Measurements from ENCODE around the gene STKLD1. TPM values are rescaled to one million over a fixed set of nuclear protein-coding genes. Genes with fewer than 3 reads are reported as not detected.

Gene STKLD1
- total and polyA plus RNA-seq, 9 of the 15 experiments (the other 6 are each of a cell fraction or from before 2014, with no cell fraction given): 0.10 to 0.65 (median 0.33) TPM; not detected in 2

GRCh38 chr9:133347985-133348717 is 28.0 kb upstream of the STKLD1 start, which contains the start of the genes MED22 and RPL7A (continued):
- no peak for TF ChIP-seq NONO (IDR thresholded peaks at IDR 0.05; ENCODE audit: low read depth in 2 of 2, low read length in 1 of 2)
- TF ChIP-seq ZNF512 (tag; IDR thresholded peaks at IDR 0.05): no peak
- no peak for TF ChIP-seq ZNF79 (CRISPR knock-in tag; IDR thresholded peaks at IDR 0.05; ENCODE audit: low read depth)
- no peak for TF ChIP-seq ARID3A (IDR thresholded peaks at IDR 0.05; ENCODE audit: borderline replicate concordance, low read depth, low read length)
- no peak for TF ChIP-seq BRF2 (IDR thresholded peaks at IDR 0.05; ENCODE audit: borderline replicate concordance, insufficient read depth, insufficient read length)
- no peak for TF ChIP-seq MLX (CRISPR knock-in tag; conservative IDR thresholded peaks at IDR 0.05)
- no peak for TF ChIP-seq XRCC3 (IDR thresholded peaks at IDR 0.05)
- peak; percentile 97 for TF ChIP-seq RBM39 (optimal IDR thresholded peaks at IDR 0.05; ENCODE audit: low read depth, low read length)
- no peak for TF ChIP-seq ZNF277 (CRISPR knock-in tag; IDR thresholded peaks at IDR 0.05; ENCODE audit: borderline replicate concordance)
- TF ChIP-seq ZNF121 (CRISPR knock-in tag; conservative IDR thresholded peaks at IDR 0.05): no peak
- no peak for TF ChIP-seq SETDB1 (IDR thresholded peaks at IDR 0.05; ENCODE audit: low read length)
- TF ChIP-seq TSHZ1 (CRISPR knock-in tag; IDR thresholded peaks at IDR 0.05): no peak
- TF ChIP-seq CREB3 (tag; conservative IDR thresholded peaks at IDR 0.05; ENCODE audit: low read depth): no peak
- 0 out of 2 replicates have a peak, but pooled peaks have one; percentile 15 for TF ChIP-seq ZNF239 (CRISPR knock-in tag; IDR thresholded peaks at IDR 0.05)

Data from K562 (cell line).